ENCODE data around the gene DOLPP1.

DOLPP1 gene

GRCh38 chr9:129068110-129068509, 12.8 kb upstream of the DOLPP1 start:
- DNase-seq, result no peak

GRCh38 chr9:129068990-129069861, 11.7 kb upstream of the DOLPP1 start:
- peak; percentile 79 for DNase-seq

GRCh38 chr9:129069862-129070641, 10.9 kb upstream of the DOLPP1 start:
- no peak for DNase-seq

- DNase-seq, result no peak
Observed at GRCh38 chr9:129070696-129071525, 10.0 kb upstream of the DOLPP1 start.

- DNase-seq, result no peak
Observed at GRCh38 chr9:129071526-129072126, 9.3 kb upstream of the DOLPP1 start.

- no peak for DNase-seq
Observed at GRCh38 chr9:129072171-129072570, 8.7 kb upstream of the DOLPP1 start.

GRCh38 chr9:129073404-129073803, 7.5 kb upstream of the DOLPP1 start:
- DNase-seq, result no peak

GRCh38 chr9:129074106-129074505, 6.8 kb upstream of the DOLPP1 start:
- DNase-seq, result no peak

GRCh38 chr9:129075996-129076639, 4.8 kb upstream of the DOLPP1 start:
- DNase-seq, result no peak

- DNase-seq, result no peak
Observed at GRCh38 chr9:129076640-129077037, 4.3 kb upstream of the DOLPP1 start.

GRCh38 chr9:129077236-129077635, 3.7 kb upstream of the DOLPP1 start:
- DNase-seq, result no peak

GRCh38 chr9:129078691-129079503, 2.0 kb upstream of the DOLPP1 start:
- no peak for DNase-seq

- DNase-seq, result no peak
Observed at GRCh38 chr9:129079829-129080228, 1.1 kb upstream of the DOLPP1 start.

GRCh38 chr9:129080298-129080600, 662 bp upstream of the DOLPP1 start:
- no peak for DNase-seq

GRCh38 chr9:129081388-129081904, 535 bp downstream of the DOLPP1 start:
- DNase-seq, result no peak

- no peak for DNase-seq
Observed at GRCh38 chr9:129084087-129084486, 3.2 kb downstream of the DOLPP1 start.

GRCh38 chr9:129089246-129089645, 8.3 kb downstream of the DOLPP1 start:
- DNase-seq, result no peak

- no peak for DNase-seq
Observed at GRCh38 chr9:129093602-129094386, 12.9 kb downstream of the DOLPP1 start.

- DNase-seq, result no peak
Observed at GRCh38 chr9:129094387-129095169, 13.7 kb downstream of the DOLPP1 start.
